ENCODE data around the gene WWOX.
"Not testable (repeated sequence)": the region's sequence is repeated elsewhere in the genome, so short reads cannot be mapped to it uniquely, and the experiment has no call there.

The WWOX gene

GRCh38 chr16:78507576-78507975, 408.1 kb downstream of the WWOX start:
- DNase-seq: no peak

GRCh38 chr16:78509965-78510364, 410.5 kb downstream of the WWOX start:
- DNase-seq: no peak

GRCh38 chr16:78510496-78510895, 411.0 kb downstream of the WWOX start:
- no peak for DNase-seq

- no peak for DNase-seq
Measured at GRCh38 chr16:78513838-78514237, 414.4 kb downstream of the WWOX start.

- DNase-seq: not testable (repeated sequence)
Measured at GRCh38 chr16:78514888-78515287, 415.4 kb downstream of the WWOX start.

- DNase-seq: no peak
Measured at GRCh38 chr16:78515421-78515820, 416.0 kb downstream of the WWOX start.

GRCh38 chr16:78516006-78516736, 416.7 kb downstream of the WWOX start:
- no peak for DNase-seq

- DNase-seq: no peak
Measured at GRCh38 chr16:78519896-78520295, 420.4 kb downstream of the WWOX start.

- no peak for DNase-seq
Measured at GRCh38 chr16:78520470-78520869, 421.0 kb downstream of the WWOX start.

GRCh38 chr16:78522327-78522726, 422.9 kb downstream of the WWOX start:
- DNase-seq: no peak

- no peak for DNase-seq
Measured at GRCh38 chr16:78523212-78523985, 423.9 kb downstream of the WWOX start.

GRCh38 chr16:78524066-78524595, 424.7 kb downstream of the WWOX start:
- no peak for DNase-seq

GRCh38 chr16:78528265-78528664, 428.8 kb downstream of the WWOX start:
- no peak for DNase-seq

GRCh38 chr16:78529881-78530280, 430.4 kb downstream of the WWOX start:
- no peak for DNase-seq

- no peak for DNase-seq
Measured at GRCh38 chr16:78530283-78530682, 430.8 kb downstream of the WWOX start.

GRCh38 chr16:78535098-78535497, 435.6 kb downstream of the WWOX start:
- DNase-seq: no peak

- DNase-seq: no peak
Measured at GRCh38 chr16:78537511-78537910, 438.1 kb downstream of the WWOX start.

- no peak for DNase-seq
Measured at GRCh38 chr16:78538292-78538691, 438.8 kb downstream of the WWOX start.

- DNase-seq: no peak
Measured at GRCh38 chr16:78538919-78539318, 439.5 kb downstream of the WWOX start.

- DNase-seq: no peak
Measured at GRCh38 chr16:78542419-78542818, 443.0 kb downstream of the WWOX start.

- DNase-seq: no peak
Measured at GRCh38 chr16:78543023-78543422, 443.6 kb downstream of the WWOX start.

GRCh38 chr16:78549366-78549765, 449.9 kb downstream of the WWOX start:
- no peak for DNase-seq

GRCh38 chr16:78551487-78552085, 452.1 kb downstream of the WWOX start:
- no peak for DNase-seq
